Stimulated activated naive CD8-positive, alpha-beta T cell treated with anti-CD3 and anti-CD28 coated beads, Interleukin-15, Interleukin-2, amounts not matched to agents 100 ng/mL and 50 ng/mL, for 24 hours (primary cell): ENCODE measurements around the gene ELP6.
"Not testable (repeated sequence)": the region's sequence is repeated elsewhere in the genome, so short reads cannot be mapped to it uniquely, and the experiment has no call there.

Source experiments
- H3K27ac Mint-ChIP-seq: one replicate; pipeline ENCODE4 v1.8.0; 2021; ENCODE audit warnings: mild to moderate bottlenecking, mixed read lengths
- H3K27me3 Mint-ChIP-seq: one replicate; pipeline ENCODE4 v1.8.0; 2021; ENCODE audit warnings: mixed read lengths
- H3K36me3 Mint-ChIP-seq: one replicate; pipeline ENCODE4 v1.8.0; 2021; ENCODE audit warnings: low read depth, mixed read lengths
- H3K4me1 Mint-ChIP-seq: one replicate; pipeline ENCODE4 v1.8.0; 2021; ENCODE audit warnings: low read depth, mixed read lengths
- H3K4me3 Mint-ChIP-seq: one replicate; pipeline ENCODE4 v1.8.0; 2021; ENCODE audit warnings: mild to moderate bottlenecking, mixed read lengths
- H3K9me3 Mint-ChIP-seq: one replicate; pipeline ENCODE4 v1.8.0; 2021; ENCODE audit warnings: mixed read lengths

Gene ELP6

GRCh38 chr3:47459534-47460085 is 53.9 kb downstream of the ELP6 start:
- H3K27me3 Mint-ChIP-seq, result not testable (repeated sequence)
- peaks cover 29% of the 10 kb centered on the region for H3K4me1 Mint-ChIP-seq

GRCh38 chr3:47456984-47457383 is 56.5 kb downstream of the ELP6 start:
- Mint-ChIP-seq H3K4me1 (peaks cover 30% of the 10 kb centered on the region), H3K36me3 (peaks cover 22% of the 10 kb centered on the region), H3K9me3 (peaks cover 5% of the 10 kb centered on the region), H3K4me3 (no peak overlapping the region), H3K27ac (no peak overlapping the region), H3K27me3 (no peaks in the 10 kb centered on the region)

More at GRCh38 chr3:47459534-47460085, 53.9 kb downstream of the ELP6 start:
- not testable (repeated sequence) for H3K27ac Mint-ChIP-seq, H3K4me3 Mint-ChIP-seq, H3K9me3 Mint-ChIP-seq
- H3K36me3 Mint-ChIP-seq, result peaks cover 22% of the 10 kb centered on the region

- H3K9me3 Mint-ChIP-seq, result peaks cover 5% of the 10 kb centered on the region
- no peaks in the 10 kb centered on the region for H3K27me3 Mint-ChIP-seq
- H3K27ac Mint-ChIP-seq, result no peak overlapping the region
- no peak overlapping the region for H3K4me3 Mint-ChIP-seq
- peaks cover 34% of the 10 kb centered on the region for H3K4me1 Mint-ChIP-seq
- peaks cover 22% of the 10 kb centered on the region for H3K36me3 Mint-ChIP-seq
These were observed 57.6 kb downstream of the ELP6 start for GRCh38 chr3:47455806-47456452.

GRCh38 chr3:47452453-47453215 is 60.9 kb downstream of the ELP6 start:
- Mint-ChIP-seq H3K27me3 (no peaks in the 10 kb centered on the region), H3K4me3 (no peak overlapping the region), H3K27ac (no peak overlapping the region), H3K4me1 (peaks cover 39% of the 10 kb centered on the region), H3K36me3 (peaks cover 25% of the 10 kb centered on the region), H3K9me3 (no peaks in the 10 kb centered on the region)
